ENCODE results near the gene MYL6. TPM values are rescaled to one million over a fixed set of nuclear protein-coding genes. Genes with fewer than 3 reads are reported as not detected.

Gene MYL6
- total RNA-seq, 1 donor from 2014 or later, result 792 TPM

DNA sequence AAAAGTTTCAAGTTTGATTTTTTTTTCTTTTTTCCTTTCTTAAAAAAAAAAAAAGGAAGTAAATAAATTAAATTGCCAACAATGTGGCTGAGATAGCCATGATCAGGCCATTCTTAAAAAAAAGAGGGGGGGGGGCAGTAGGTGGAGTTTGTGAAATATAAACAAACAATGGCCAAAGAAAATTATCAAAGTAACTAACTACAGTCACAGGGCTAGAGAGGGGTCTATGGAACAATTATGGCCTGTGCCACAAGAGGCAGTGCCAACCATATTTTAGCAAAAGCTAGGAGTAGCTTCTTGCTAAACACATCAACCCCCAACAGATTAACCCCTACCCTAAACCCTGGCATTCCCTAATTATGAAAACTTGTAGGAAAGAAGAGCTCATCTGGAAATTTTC is 47.3 kb downstream of the MYL6 start:
- intact Hi-C loops (cut with DNase I), result no loop called here
- DNase-seq (ENCODE audit: low spot score), result no peak

DNA sequence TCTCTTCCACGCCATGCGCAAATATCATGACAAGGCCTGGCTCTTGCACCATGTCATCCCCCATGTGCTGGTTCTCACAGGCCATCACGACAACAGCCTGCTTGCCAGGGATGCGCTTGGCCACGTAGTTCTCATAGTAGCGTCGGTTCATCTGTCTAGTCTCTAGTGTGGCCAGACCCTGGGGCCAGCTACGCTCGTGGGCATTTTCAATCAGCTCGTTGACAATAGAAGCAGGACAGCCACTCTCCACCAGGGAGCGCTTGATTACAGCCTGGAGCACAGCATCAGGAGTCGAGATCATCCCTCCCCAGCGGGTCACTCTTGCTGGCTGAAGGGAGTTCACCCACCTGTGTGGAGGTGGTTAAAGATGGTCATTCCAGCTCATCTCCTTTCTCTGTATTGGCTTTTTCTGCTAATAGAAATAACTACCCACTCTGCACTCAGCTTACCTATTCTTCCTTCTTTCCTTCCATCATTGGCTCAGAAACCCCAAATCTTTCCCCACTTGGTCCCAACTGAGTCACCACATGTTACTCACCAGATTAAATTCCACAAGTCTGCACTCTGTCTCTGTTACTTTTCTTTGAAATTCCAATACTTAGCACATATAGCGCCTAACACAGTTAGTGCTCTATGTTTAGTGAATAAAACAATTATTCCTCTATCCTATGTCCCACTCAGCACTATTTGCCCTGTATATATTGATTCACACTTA is 48.5 kb downstream of the MYL6 start:
- no peak for DNase-seq (ENCODE audit: low spot score)
- intact Hi-C loops (cut with DNase I), result no loop called here

DNA sequence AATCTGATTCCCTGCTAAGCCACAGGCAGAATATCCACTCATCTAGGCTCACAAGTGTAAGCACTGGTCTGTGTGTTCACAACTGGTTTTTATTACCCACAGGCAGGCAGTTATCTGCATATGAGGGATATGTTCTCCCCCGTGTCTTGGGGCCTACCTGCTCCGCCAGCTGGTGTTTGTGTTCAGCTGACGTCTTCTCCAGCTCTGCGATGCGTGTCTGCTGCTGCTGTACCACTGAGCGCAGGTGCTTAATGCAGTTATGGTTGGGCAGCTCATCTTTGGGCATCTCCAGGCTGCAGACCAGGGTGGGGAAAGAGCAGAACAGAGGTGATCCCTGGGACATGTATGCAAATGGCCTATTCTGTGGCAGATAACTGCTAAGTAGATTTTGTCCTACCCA is 49.8 kb downstream of the MYL6 start:
- intact Hi-C loops (cut with DNase I), result no loop called here
- DNase-seq (ENCODE audit: low spot score), result no peak

Other genes with a start within 250 kb of the MYL6 start
- gene PYM1, start 230.5 kb upstream of the MYL6 start, total RNA-seq, result 13.5 TPM
- gene DGKA, start 227.2 kb upstream of the MYL6 start, total RNA-seq, result 9.7 TPM
- 0.75 TPM for gene PMEL, start 192.3 kb upstream of the MYL6 start, total RNA-seq
- 9.1 TPM for gene CDK2, start 191.5 kb upstream of the MYL6 start, total RNA-seq
- gene RAB5B, start 184.3 kb upstream of the MYL6 start, total RNA-seq, result 108 TPM
- gene SUOX, start 161.1 kb upstream of the MYL6 start, total RNA-seq, result 25.0 TPM
- gene IKZF4, start 137.3 kb upstream of the MYL6 start, total RNA-seq, result 8.4 TPM
- 39.5 TPM for gene RPS26, start 116.4 kb upstream of the MYL6 start, total RNA-seq
- gene ERBB3, start 78.2 kb upstream of the MYL6 start, total RNA-seq, result 1.5 TPM
- gene PA2G4, start 53.8 kb upstream of the MYL6 start, total RNA-seq, result 61.6 TPM
- gene RPL41, start 41.7 kb upstream of the MYL6 start, total RNA-seq, result 1,517 TPM
- gene ZC3H10, start 40.1 kb upstream of the MYL6 start, total RNA-seq, result 6.0 TPM
- gene ESYT1, start 30.1 kb upstream of the MYL6 start, total RNA-seq, result 36.2 TPM
- 37.6 TPM for gene MYL6B, start 5.8 kb upstream of the MYL6 start, total RNA-seq
- gene SMARCC2, start 31.1 kb downstream of the MYL6 start, total RNA-seq, result 71.5 TPM
- gene RNF41, start 63.6 kb downstream of the MYL6 start, total RNA-seq, result 40.7 TPM
- 19.6 TPM for gene NABP2, start 66.0 kb downstream of the MYL6 start, total RNA-seq
- gene SLC39A5, start 71.7 kb downstream of the MYL6 start, total RNA-seq, result not detected
- 28.8 TPM for gene ANKRD52, start 100.0 kb downstream of the MYL6 start, total RNA-seq
- gene COQ10A, start 108.6 kb downstream of the MYL6 start, total RNA-seq, result 86.8 TPM
- gene CS, start 142.0 kb downstream of the MYL6 start, total RNA-seq, result 570 TPM
- gene CNPY2, start 157.6 kb downstream of the MYL6 start, total RNA-seq, result 38.0 TPM
- gene PAN2, start 175.6 kb downstream of the MYL6 start, total RNA-seq, result 46.3 TPM
- not detected for gene IL23A, start 180.5 kb downstream of the MYL6 start, total RNA-seq
- 41.1 TPM for gene STAT2, start 201.7 kb downstream of the MYL6 start, total RNA-seq
- not detected for gene APOF, start 204.5 kb downstream of the MYL6 start, total RNA-seq

Measured in cardiac septum (tissue), 1 donor.